Endothelial cell of umbilical vein (primary cell): ENCODE data around the gene BMPR1A. TPM values are rescaled to one million over a fixed set of nuclear protein-coding genes. Genes with fewer than 3 reads are reported as not detected.

ENCODE experiments used
- BruUV-seq: library from RNA; stranded (reverse); fragments of 400-500 nt; replicated peaks from 2 replicates; lab custom pipeline; 2021; lab: Mats Ljungman, UMichigan
- CTCF ChIA-PET: fragments of 300-600, 350-600 bp; sonication (Branson Sonifier 250); formaldehyde crosslinking; loops from one replicate; lab custom pipeline; 2021; ENCODE audit warnings: antibody characterized with exemption, inconsistent platforms; lab: Charles Lee
- POLR2A ChIA-PET: fragments of 300-600, 350-600 bp; sonication (Branson Sonifier 250); formaldehyde crosslinking; loops from one replicate; lab custom pipeline; 2021; ENCODE audit warnings: antibody characterized with exemption, inconsistent platforms; lab: Charles Lee
- DNase-seq: peaks from one replicate; pipeline ENCODE4 v3.0.0-alpha.2; 2011; ENCODE audit warnings: low read depth, low spot score
- FAIRE-seq: peaks from 2 replicates; lab custom pipeline; 2011; peaks lifted over from hg19 to GRCh38; lab: Jason Lieb, UNC
- H2AFZ ChIP-seq: 2 replicates; pipeline ENCODE4 v1.6.0; 2012; ENCODE audit warnings: low read depth, low read length, control low read depth, inconsistent platforms
- H3K27ac ChIP-seq: 2 replicates; pipeline ENCODE4 v1.5.1; 2011; ENCODE audit warnings: low read depth, mild to moderate bottlenecking, control low read depth, low read length, moderate library complexity; ENCODE audit not compliant: insufficient read depth
- H3K27me3 ChIP-seq, 2 experiments: 2 replicates each; pipeline versions ENCODE4 v1.6.0 to v1.6.1; 2011; ENCODE audit warnings: low read length in 2 of 2, mixed read lengths in 1 of 2; ENCODE audit not compliant: control insufficient read depth in 2 of 2, insufficient read depth in 2 of 2
- H3K36me3 ChIP-seq, 2 experiments: 2 replicates in 1 of 2; 3 replicates in 1 of 2; pipeline ENCODE4 v1.5.1; 2011; ENCODE audit warnings: low read length in 2 of 2, mild to moderate bottlenecking in 1 of 2, moderate library complexity in 1 of 2; ENCODE audit not compliant: control insufficient read depth in 2 of 2, insufficient read depth in 2 of 2; ENCODE audit errors: extremely low read depth in 1 of 2
- H3K4me1 ChIP-seq: 3 replicates; pipeline ENCODE4 v1.5.1; 2011; ENCODE audit warnings: mild to moderate bottlenecking, low read length; ENCODE audit not compliant: control insufficient read depth, insufficient read depth; ENCODE audit errors: extremely low read depth
- H3K4me2 ChIP-seq: 2 replicates; pipeline ENCODE4 v1.6.1; 2011; ENCODE audit warnings: low read length, control low read depth, mixed read lengths; ENCODE audit not compliant: insufficient read depth
- H3K4me3 ChIP-seq, 3 experiments: fragments of 200-600 bp in 1 of 3; sonication (generic), shearing (Covaris generic) in 1 of 3; replicated peaks in 1 of 3; 2 replicates each; pipeline ENCODE4 v1.5.1; 2011 to 2016; ENCODE audit warnings: control low read depth in 3 of 3, low read length in 3 of 3, mild to moderate bottlenecking in 2 of 3, inconsistent platforms in 1 of 3, low read depth in 1 of 3, moderate library complexity in 1 of 3; ENCODE audit not compliant: insufficient read depth in 1 of 3
- H3K79me2 ChIP-seq: 2 replicates; pipeline ENCODE4 v1.6.0; 2012; ENCODE audit warnings: low read length, inconsistent platforms; ENCODE audit not compliant: control insufficient read depth, insufficient read depth
- H3K9ac ChIP-seq: replicated peaks from 2 replicates; pipeline ENCODE3; 2011; ENCODE audit warnings: low read length, control low read depth; ENCODE audit not compliant: insufficient read depth; ENCODE audit errors: extremely low read depth
- H3K9me1 ChIP-seq: replicated peaks from 3 replicates; pipeline ENCODE4 v1.6.0; 2011; ENCODE audit warnings: mild to moderate bottlenecking, low read length; ENCODE audit not compliant: control insufficient read depth, insufficient read depth; ENCODE audit errors: extremely low read depth
- H3K9me3 ChIP-seq: replicated peaks from 2 replicates; pipeline ENCODE4 v1.5.1; 2012; ENCODE audit warnings: low read length, inconsistent platforms; ENCODE audit not compliant: control insufficient read depth, insufficient read depth
- H4K20me1 ChIP-seq: replicated peaks from 2 replicates; pipeline ENCODE3; 2011; ENCODE audit warnings: mild to moderate bottlenecking, low read length; ENCODE audit not compliant: control insufficient read depth, insufficient read depth; ENCODE audit errors: extremely low read depth
- CTCF ChIP-seq, 2 donors: IDR thresholded peaks; 1 replicate in 1 of 2; 2 replicates in 1 of 2; pipeline ENCODE4 v1.5.1; 2011; ENCODE audit warnings: low read length in 2 of 2, mild to moderate bottlenecking in 2 of 2, moderate library complexity in 2 of 2, control low read depth in 1 of 2, inconsistent platforms in 1 of 2, low read depth in 1 of 2; ENCODE audit not compliant: insufficient read depth in 1 of 2; ENCODE audit errors: extremely low read depth in 1 of 2
- EZH2 ChIP-seq: IDR thresholded peaks from 2 replicates; pipeline ENCODE4 v1.6.1; 2012; ENCODE audit warnings: borderline replicate concordance, low read depth, mild to moderate bottlenecking, moderate library complexity, low read length, inconsistent platforms; ENCODE audit not compliant: severe bottlenecking
- FOS ChIP-seq: IDR thresholded peaks from 2 replicates; pipeline ENCODE4 v1.6.1; 2011; ENCODE audit warnings: mild to moderate bottlenecking, low read length, moderate library complexity, borderline replicate concordance; ENCODE audit not compliant: insufficient read depth
- GATA2 ChIP-seq: IDR thresholded peaks from 2 replicates; pipeline ENCODE4 v1.7.0; 2011; ENCODE audit warnings: low read depth, mild to moderate bottlenecking, moderate library complexity, mixed read lengths, low read length; ENCODE audit not compliant: insufficient read length, insufficient read depth
- JUN ChIP-seq: IDR thresholded peaks from 2 replicates; pipeline ENCODE4 v1.6.1; 2011; ENCODE audit warnings: borderline replicate concordance, low read depth; ENCODE audit not compliant: insufficient read length, insufficient read depth
- MYC ChIP-seq: IDR thresholded peaks from one replicate; pipeline ENCODE4 v1.6.1; 2011; ENCODE audit warnings: mild to moderate bottlenecking, low read depth, low read length
- POLR2A ChIP-seq: IDR thresholded peaks from 2 replicates; pipeline ENCODE4 v1.6.1; 2012; ENCODE audit warnings: low read depth, mild to moderate bottlenecking, control low read depth, low read length
- POLR2AphosphoS5 ChIP-seq: IDR thresholded peaks from 2 replicates; pipeline ENCODE4 v1.6.1; 2012; ENCODE audit warnings: low read depth, mild to moderate bottlenecking, control low read depth, low read length, moderate library complexity; ENCODE audit not compliant: insufficient read depth
- dilution Hi-C: fragments of 300-500 bp; cut with MboI; formaldehyde crosslinking; loops from one replicate; pipeline ENCODE4 v1.15.0; 2019; ENCODE audit warnings: low sequenced_read_pairs; ENCODE audit not compliant: extremely low pct_ligation_motif_present
- intact Hi-C: fragments of 100-400 bp; cut with micrococcal nuclease; formaldehyde crosslinking; loops from one replicate; pipeline ENCODE4 v1.10.0; 2022
- polyA plus RNA-seq, 4 experiments: library from polyadenylated mRNA; depleted of rRNA in 3 of 4; stranded (reverse) in 3 of 4; unstranded in 1 of 4; fragments of >200 nt; gene quantifications; 2 replicates each; pipeline versions ENCODE4 v1.2.1 to v1.2.3, GENCODE V29; 2011 to 2012; ENCODE audit warnings: missing spikeins in 1 of 4
- total RNA-seq: library from RNA; stranded (reverse); gene quantifications from 2 replicates; pipeline ENCODE4 v1.2.3, GENCODE V29; 2021
- TF ChIP-seq, protein P1 (sequence below): IDR thresholded peaks from 2 replicates; pipeline ENCODE4 v1.6.1; 2011; ENCODE audit not compliant: insufficient read depth, insufficient read length

The BMPR1A gene
- total and polyA plus RNA-seq, 2 donors (not counting 3 experiments of a cell fraction or from before 2014, with no cell fraction given), result not detected

DNA sequence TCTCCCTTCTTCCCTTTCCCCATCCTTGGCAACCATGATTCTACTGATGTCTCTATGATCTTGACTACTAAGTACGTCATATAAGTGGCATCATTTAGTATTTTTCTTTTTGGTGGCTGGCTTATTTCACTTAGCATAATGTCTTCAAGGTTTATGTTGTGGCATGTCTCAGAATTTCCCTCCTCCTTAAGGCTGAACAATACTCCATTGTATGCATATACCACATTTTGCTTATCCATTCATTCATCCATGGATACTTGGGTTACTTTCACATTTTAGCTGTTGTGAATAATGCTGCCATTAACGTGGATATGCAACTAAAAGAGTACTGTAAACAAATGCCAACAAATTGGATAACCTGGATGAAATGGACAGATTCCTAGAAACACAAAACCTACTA is 60.8 kb downstream of the BMPR1A start:
- no peaks in the 10 kb centered on the region for H3K9me3 ChIP-seq
- H3K79me2 ChIP-seq, result no peaks in the 10 kb centered on the region
- H3K4me1 ChIP-seq, result no peaks in the 10 kb centered on the region
- ChIA-PET CTCF (no interaction called here), POLR2A (no interaction called here)
- H3K9me1 ChIP-seq, result no peaks in the 10 kb centered on the region
- no peak overlapping the region for H2AFZ ChIP-seq
- no peaks in the 10 kb centered on the region for H3K36me3 ChIP-seq
- H3K27me3 ChIP-seq, result peaks cover 29 to 32% of the 10 kb centered on the region in 2 experiments
- H4K20me1 ChIP-seq, result no peaks in the 10 kb centered on the region
- no peak for DNase-seq
- no peak overlapping the region for H3K9ac ChIP-seq
- no peak overlapping the region for H3K4me3 ChIP-seq
- no peak overlapping the region for H3K27ac ChIP-seq
- intact Hi-C loops, result no loop called here
- BruUV-seq, result no TSS peak
- H3K4me2 ChIP-seq, result no peak overlapping the region
- no peak for TF ChIP-seq FOS
- no peak for TF ChIP-seq POLR2AphosphoS5
- no peak for TF ChIP-seq CTCF (IDR thresholded peaks at IDR 0.05; ENCODE audit: extremely low read depth in 1 of 2, insufficient read depth in 1 of 2, low read depth in 1 of 2, low read length in 2 of 2)
- TF ChIP-seq GATA2, result no peak
- TF ChIP-seq POLR2A, result no peak
- TF ChIP-seq JUN, result no peak
- no peak for TF ChIP-seq EZH2
- TF ChIP-seq, protein P1, sequence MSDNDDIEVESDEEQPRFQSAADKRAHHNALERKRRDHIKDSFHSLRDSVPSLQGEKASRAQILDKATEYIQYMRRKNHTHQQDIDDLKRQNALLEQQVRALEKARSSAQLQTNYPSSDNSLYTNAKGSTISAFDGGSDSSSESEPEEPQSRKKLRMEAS, result no peak
- no peak for TF ChIP-seq MYC
- dilution Hi-C loops, result no loop called here
- FAIRE-seq, result peak; percentile 8
